Activated naive CD8-positive, alpha-beta T cell (primary cell): ENCODE results near the gene B3GNT7.

Source experiments
- H3K27ac Mint-ChIP-seq: one replicate; pipeline ENCODE4 v1.8.0; 2021; ENCODE audit warnings: mixed read lengths
- H3K27me3 Mint-ChIP-seq: one replicate; pipeline ENCODE4 v1.8.0; 2021; ENCODE audit warnings: mixed read lengths
- H3K36me3 Mint-ChIP-seq: one replicate; pipeline ENCODE4 v1.8.0; 2021; ENCODE audit warnings: mixed read lengths
- H3K4me1 Mint-ChIP-seq: one replicate; pipeline ENCODE4 v1.8.0; 2021; ENCODE audit warnings: low read depth, mixed read lengths
- H3K4me3 Mint-ChIP-seq: one replicate; pipeline ENCODE4 v1.8.0; 2021; ENCODE audit warnings: mild to moderate bottlenecking, mixed read lengths
- H3K9me3 Mint-ChIP-seq: one replicate; pipeline ENCODE4 v1.8.0; 2021; ENCODE audit warnings: low read depth, mixed read lengths

B3GNT7 gene

GRCh38 chr2:231436957-231437356 lies 41.4 kb downstream of the B3GNT7 start:
- peaks cover 1% of the 10 kb centered on the region for H3K27me3 Mint-ChIP-seq
- peaks cover 1% of the 10 kb centered on the region for H3K9me3 Mint-ChIP-seq
- peaks cover under 1% of the 10 kb centered on the region for H3K36me3 Mint-ChIP-seq
- H3K4me1 Mint-ChIP-seq, result no peaks in the 10 kb centered on the region
- no peak overlapping the region for H3K4me3 Mint-ChIP-seq
- H3K27ac Mint-ChIP-seq, result no peak overlapping the region

- H3K27ac Mint-ChIP-seq, result no peak overlapping the region
- no peaks in the 10 kb centered on the region for H3K36me3 Mint-ChIP-seq
- no peaks in the 10 kb centered on the region for H3K9me3 Mint-ChIP-seq
- H3K4me3 Mint-ChIP-seq, result no peak overlapping the region
- H3K4me1 Mint-ChIP-seq, result peaks cover 13% of the 10 kb centered on the region
- no peaks in the 10 kb centered on the region for H3K27me3 Mint-ChIP-seq
These were observed 54.1 kb downstream of the B3GNT7 start for GRCh38 chr2:231449503-231450054.

GRCh38 chr2:231450548-231450989 lies 55.1 kb downstream of the B3GNT7 start:
- H3K4me3 Mint-ChIP-seq, result no peak overlapping the region
- H3K27ac Mint-ChIP-seq, result peak overlapping the region; percentile 73
- H3K4me1 Mint-ChIP-seq, result peaks cover 19% of the 10 kb centered on the region
- H3K27me3 Mint-ChIP-seq, result no peaks in the 10 kb centered on the region
- no peaks in the 10 kb centered on the region for H3K36me3 Mint-ChIP-seq
- no peaks in the 10 kb centered on the region for H3K9me3 Mint-ChIP-seq
